GM21619 (cell line): ENCODE data around the gene IKZF1.

Experiments used
- ATAC-seq: cut with Tn5 transposase; IDR thresholded peaks from one replicate; pipeline ENCODE4 v1.9.1; 2021; ENCODE audit not compliant: unreplicated experiment

IKZF1 gene

GRCh38 chr7:50307368-50308032, 3.0 kb downstream of the IKZF1 start:
- ATAC-seq = peak; percentile 21

DNA sequence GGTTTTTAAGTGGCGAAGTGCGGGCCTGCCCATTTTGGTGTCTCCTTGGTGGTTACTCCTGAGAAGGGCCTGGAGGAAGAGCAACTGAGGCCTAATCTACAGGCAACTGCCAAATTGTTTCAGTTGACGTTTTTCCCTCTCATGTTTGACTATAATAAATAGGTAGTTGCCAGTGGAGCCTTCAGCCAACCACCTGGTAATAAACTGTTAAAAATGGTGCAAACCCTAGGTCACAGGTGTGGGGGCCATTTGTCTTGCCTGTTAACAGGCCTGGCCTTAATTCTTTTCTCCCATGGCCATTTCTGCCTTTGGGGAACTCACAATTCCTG, 3.7 kb downstream of the IKZF1 start:
- ATAC-seq = no peak

DNA sequence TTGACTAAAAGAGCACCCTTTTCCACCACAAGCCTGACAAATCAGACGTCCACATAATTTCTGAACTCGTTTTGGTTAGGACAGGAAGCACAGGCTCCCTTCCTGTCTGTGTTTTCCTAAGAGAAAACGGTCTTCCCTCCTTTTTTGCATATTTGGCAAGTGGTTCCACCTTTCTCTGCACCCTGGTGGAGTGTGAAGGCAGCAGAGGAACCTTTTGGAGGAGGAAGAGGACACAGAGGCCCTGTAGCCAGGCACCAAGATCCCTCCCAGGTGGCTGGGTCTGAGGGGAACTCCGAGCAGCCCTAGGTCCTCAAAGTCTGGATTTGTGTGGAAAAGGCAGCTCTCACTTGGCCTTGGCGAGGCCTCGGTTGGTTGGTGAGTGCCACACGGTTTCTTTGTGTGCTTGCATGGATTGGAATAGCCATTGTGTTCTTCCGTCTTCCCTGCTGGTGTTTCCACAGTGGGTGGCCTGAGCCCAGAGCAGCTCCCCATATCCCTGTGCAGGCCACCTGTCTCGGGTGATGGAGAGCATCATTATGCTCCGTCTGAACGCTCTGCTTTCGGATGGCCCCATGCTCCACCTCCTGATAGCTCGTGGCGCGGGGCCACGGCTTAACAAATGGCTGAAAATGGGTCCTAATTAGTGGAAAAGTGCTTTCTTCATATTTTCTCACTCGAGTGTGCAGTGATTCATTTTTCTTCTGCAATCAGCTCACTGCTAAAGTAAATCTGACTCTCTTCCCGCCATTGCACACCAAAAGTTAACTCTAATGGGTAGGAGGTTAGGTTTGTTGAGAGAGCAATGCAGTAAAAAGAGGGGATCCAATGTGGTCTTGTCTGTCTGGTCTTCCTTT, 4.2 kb downstream of the IKZF1 start:
- no peak for ATAC-seq

DNA sequence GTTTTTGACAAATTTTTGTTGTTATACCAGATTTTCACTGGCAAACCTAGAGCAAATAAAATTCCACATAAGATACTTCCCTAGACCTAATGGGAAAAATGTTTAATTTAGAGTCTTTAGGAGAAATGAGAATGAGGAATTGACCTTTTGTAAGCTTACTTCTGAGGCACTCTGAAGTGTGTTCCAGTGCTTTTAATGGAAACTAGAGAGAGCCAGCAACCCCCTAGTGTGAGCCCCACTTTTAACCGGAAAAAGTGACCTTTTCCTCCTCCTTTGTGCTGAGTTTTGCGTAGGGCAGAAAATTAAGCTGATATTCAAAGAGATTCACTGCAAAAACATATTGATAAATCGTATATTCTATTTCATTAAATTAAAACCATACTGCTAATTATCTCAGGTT, 5.2 kb downstream of the IKZF1 start:
- no peak for ATAC-seq

DNA sequence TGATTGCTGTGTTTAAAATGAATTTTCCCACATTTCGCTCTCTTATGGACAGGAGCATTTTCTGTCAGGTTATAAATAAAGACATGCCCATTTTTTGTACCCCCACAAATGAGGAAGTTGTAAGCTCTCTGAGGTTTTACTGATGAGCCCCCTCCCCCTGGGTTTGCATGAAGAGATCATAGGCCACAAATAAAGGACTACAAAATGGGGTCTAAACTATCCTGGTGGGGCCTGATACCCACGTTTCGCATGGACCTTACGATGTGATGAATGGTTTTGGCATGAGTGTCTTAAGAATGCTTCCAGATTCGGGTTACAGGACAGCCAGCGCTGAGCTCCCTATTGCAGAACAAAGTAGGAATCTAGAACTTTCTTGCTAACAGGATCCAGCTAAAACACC, 5.8 kb downstream of the IKZF1 start:
- no peak for ATAC-seq

DNA sequence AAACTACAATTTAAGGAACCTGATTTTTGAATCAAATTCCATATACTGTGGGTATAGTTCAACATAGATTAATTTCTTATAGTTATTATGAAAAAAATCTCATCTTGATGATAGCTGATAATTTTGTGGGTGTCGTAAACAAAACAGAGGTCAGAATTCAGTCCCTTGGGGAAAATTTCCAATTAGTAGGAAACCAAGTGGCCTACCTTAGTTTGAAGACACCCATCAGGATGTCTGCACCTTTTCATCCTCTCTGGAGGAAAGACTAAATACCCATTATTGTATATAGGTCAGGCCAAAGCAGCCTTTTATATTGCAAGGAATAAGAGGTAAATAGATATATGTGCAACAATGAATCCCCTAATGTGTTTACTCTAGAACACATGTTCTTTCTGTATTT, 6.4 kb downstream of the IKZF1 start:
- no peak for ATAC-seq

- no peak for ATAC-seq
These were observed 8.0 kb downstream of the IKZF1 start for GRCh38 chr7:50312250-50313162.

GRCh38 chr7:50314836-50315592, 10.5 kb downstream of the IKZF1 start:
- ATAC-seq = no peak

GRCh38 chr7:50315739-50316671, 11.5 kb downstream of the IKZF1 start:
- ATAC-seq = no peak

- peak; percentile 60 for ATAC-seq
These were observed 12.7 kb downstream of the IKZF1 start for GRCh38 chr7:50317221-50317678.

DNA sequence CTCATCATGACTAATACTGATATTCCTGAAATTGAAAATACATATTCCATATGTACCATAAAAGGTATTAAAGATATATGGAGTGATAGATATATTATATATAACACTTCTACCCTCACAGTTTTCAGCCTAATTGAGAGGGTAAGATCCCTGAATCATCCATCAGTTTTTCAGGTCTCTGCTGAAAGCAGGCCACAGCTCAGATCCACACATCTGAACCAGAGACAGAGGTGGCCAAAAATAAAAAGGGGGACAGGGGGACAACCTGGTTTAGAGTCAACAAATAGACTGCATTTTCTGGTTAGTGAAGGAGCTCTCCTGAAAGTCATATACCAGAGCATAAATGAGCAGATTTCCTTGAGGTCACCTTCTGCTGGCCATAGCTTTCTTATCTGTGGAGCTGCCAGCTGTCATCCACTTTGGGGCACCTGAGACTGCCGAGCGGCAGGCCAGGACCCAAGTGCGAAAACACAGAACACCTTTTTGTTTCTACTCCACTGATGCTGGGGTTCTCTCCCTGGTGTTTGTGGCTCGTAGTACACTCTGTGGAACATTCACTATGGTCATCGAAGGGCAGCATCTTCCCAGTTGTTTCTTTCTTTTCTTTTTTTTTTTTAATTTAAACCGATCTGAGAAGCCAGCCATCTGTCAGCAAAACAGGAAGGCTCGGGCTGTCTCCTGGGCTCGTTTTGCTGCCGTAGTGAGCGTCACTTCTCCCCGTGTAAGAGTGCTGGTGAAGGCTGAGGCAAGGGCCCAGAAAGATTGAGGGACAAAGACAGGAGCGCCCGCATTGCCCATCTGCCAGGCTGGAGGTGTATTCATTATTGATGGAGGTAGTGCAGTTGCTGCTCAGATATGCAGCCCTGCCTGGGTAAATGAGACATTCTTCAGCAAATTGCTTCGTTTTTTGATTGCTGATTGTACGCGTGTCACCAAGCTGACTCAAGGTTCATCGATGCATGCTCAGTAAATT, 13.5 kb downstream of the IKZF1 start:
- peak; percentile 2 for ATAC-seq

DNA sequence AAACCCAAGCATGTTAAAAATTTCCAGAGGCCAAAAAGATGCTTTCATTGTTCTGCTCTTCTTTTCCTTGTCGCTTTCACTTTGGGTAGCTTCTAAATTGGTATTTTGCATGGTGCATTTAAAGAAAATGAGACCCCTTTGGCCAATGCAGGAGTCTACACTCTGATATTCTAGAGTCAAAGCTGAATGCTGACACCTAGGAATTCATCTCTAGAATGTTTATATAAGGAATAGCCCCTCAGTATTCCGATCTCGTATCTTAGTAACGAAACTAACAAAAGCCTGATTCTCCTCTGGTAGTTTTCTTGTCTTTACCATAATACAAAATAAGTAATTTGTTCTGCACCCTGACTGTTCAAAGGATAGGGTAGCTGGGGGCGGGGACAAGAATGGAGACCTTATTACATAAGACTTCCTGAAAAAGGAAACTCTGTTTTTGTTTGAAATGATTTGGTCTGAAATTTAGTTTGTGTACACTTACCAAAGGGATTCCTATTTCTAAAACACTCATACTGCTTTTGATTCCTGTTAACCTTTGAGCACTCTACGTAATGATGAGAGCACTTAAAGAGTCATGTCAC, 17.1 kb downstream of the IKZF1 start:
- no peak for ATAC-seq

DNA sequence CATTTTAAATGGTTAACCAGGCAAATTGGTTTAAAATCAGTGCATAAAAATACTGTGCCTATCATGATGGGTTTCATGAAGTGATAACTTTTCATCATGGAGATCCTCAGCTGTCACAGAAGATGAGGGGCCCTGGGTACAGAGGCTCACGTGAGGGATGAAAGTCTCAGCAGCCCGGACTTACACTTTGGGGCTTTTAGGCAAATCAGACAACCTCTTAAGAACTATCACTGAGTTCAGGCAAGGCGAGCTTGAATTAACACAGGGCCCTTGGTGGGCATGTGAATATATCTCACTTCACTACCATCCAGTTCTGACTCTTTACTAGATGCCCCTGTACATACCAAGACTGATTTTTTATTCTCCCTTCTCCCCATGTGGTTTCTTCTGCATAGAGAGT, 19.6 kb downstream of the IKZF1 start:
- no peak for ATAC-seq

- no peak for ATAC-seq
These were observed 22.9 kb downstream of the IKZF1 start for GRCh38 chr7:50327443-50327842.

DNA sequence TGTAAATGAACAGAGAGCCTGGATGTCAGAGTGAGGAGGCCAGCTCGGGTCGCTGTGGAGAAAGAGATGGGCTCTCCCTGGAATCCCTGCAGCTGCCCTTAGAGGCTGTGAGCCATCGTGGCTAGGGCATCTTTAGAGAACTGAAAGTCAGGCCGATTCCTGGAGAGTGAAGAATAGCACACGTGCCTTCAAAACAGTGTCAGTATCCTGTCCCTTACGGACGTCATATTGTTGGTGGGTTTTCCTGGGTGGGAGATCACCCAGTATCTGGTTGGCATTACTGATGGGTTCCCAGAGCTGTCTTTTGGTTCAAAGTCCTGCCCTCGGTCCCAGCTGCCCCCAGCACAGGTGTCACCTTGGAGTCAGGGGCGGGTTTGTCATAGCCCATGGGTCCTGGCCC, 25.3 kb downstream of the IKZF1 start:
- ATAC-seq = no peak

- ATAC-seq = no peak
These were observed 25.7 kb downstream of the IKZF1 start for GRCh38 chr7:50330254-50330653.

GRCh38 chr7:50330696-50331095, 26.2 kb downstream of the IKZF1 start:
- no peak for ATAC-seq

- ATAC-seq = peak; percentile 68
These were observed 27.2 kb downstream of the IKZF1 start for GRCh38 chr7:50331564-50332208.
